ENCODE measurements around the gene HLA-DPB1.
A peak's percentile ranks its signal among the peaks of the same experiment; 100 is the strongest.

The HLA-DPB1 gene

GRCh38 chr6:33105386-33105785 is 29.6 kb downstream of the HLA-DPB1 start:
- no peak for DNase-seq

GRCh38 chr6:33105916-33106871 is 30.4 kb downstream of the HLA-DPB1 start:
- no peak for DNase-seq

- no peak for DNase-seq
Measured at GRCh38 chr6:33107641-33108040, 31.9 kb downstream of the HLA-DPB1 start.

GRCh38 chr6:33108307-33108706 is 32.5 kb downstream of the HLA-DPB1 start:
- no peak for DNase-seq

- no peak for DNase-seq
Measured at GRCh38 chr6:33112148-33112547, 36.4 kb downstream of the HLA-DPB1 start.

- no peak for DNase-seq
Measured at GRCh38 chr6:33113755-33114154, 38.0 kb downstream of the HLA-DPB1 start.

GRCh38 chr6:33114406-33114805 is 38.6 kb downstream of the HLA-DPB1 start:
- no peak for DNase-seq

GRCh38 chr6:33116417-33116816 is 40.6 kb downstream of the HLA-DPB1 start:
- no peak for DNase-seq

GRCh38 chr6:33116841-33117711 is 41.3 kb downstream of the HLA-DPB1 start:
- no peak for DNase-seq

GRCh38 chr6:33117811-33118277 is 42.1 kb downstream of the HLA-DPB1 start:
- DNase-seq: no peak

- no peak for DNase-seq
Measured at GRCh38 chr6:33118525-33119123, 42.8 kb downstream of the HLA-DPB1 start.

- DNase-seq: no peak
Measured at GRCh38 chr6:33120001-33120400, 44.2 kb downstream of the HLA-DPB1 start.

GRCh38 chr6:33123181-33123580 is 47.4 kb downstream of the HLA-DPB1 start:
- no peak for DNase-seq

GRCh38 chr6:33123732-33124524 is 48.1 kb downstream of the HLA-DPB1 start:
- peak; percentile 9 for DNase-seq

- DNase-seq: no peak
Measured at GRCh38 chr6:33124525-33124901, 48.7 kb downstream of the HLA-DPB1 start.

- DNase-seq: no peak
Measured at GRCh38 chr6:33124947-33125346, 49.2 kb downstream of the HLA-DPB1 start.

GRCh38 chr6:33126101-33126714 is 50.4 kb downstream of the HLA-DPB1 start:
- no peak for DNase-seq

GRCh38 chr6:33128318-33128717 is 52.5 kb downstream of the HLA-DPB1 start:
- no peak for DNase-seq

- DNase-seq: no peak
Measured at GRCh38 chr6:33132081-33132524, 56.3 kb downstream of the HLA-DPB1 start.

- no peak for DNase-seq
Measured at GRCh38 chr6:33136310-33136900, 60.6 kb downstream of the HLA-DPB1 start.

All from T1000 (cell line).